ENCODE results near the gene IQCK.

The IQCK gene

DNA sequence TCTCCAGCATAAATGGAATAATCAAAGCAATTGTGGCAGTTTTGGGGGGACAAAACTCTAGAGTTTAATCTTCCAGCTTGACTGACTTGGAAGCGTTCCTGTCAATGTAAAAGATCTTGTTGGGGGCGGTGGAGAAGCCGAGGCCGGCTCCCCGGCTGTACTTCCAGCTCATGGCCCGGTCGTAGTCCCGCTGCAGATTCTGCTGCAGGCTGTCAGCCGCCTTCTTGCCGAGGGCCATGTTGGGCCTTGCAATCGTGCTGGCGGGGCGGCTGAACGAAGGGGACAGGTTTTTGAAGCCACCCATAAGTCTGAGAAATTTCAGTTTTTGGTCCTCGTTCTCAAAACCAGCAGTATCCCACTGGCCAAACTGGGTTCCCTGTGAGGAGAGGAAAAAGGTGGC is 11.2 kb upstream of the IQCK start:
- Histone ChIP-seq H3K36me3 (replicated peaks) (peaks cover 48% of the 10 kb centered on the region), H3K27me3 (replicated peaks) (no peaks in the 10 kb centered on the region), H3K4me3 (ENCODE audit: low read depth, low read length) (no peak overlapping the region), H3K27ac (no peak overlapping the region)
- in situ Hi-C loops (cut with HindIII; ENCODE audit: low pct_ligation_motif_present, low sequenced_read_pairs): no loop called here
- TF ChIP-seq, protein P1, sequence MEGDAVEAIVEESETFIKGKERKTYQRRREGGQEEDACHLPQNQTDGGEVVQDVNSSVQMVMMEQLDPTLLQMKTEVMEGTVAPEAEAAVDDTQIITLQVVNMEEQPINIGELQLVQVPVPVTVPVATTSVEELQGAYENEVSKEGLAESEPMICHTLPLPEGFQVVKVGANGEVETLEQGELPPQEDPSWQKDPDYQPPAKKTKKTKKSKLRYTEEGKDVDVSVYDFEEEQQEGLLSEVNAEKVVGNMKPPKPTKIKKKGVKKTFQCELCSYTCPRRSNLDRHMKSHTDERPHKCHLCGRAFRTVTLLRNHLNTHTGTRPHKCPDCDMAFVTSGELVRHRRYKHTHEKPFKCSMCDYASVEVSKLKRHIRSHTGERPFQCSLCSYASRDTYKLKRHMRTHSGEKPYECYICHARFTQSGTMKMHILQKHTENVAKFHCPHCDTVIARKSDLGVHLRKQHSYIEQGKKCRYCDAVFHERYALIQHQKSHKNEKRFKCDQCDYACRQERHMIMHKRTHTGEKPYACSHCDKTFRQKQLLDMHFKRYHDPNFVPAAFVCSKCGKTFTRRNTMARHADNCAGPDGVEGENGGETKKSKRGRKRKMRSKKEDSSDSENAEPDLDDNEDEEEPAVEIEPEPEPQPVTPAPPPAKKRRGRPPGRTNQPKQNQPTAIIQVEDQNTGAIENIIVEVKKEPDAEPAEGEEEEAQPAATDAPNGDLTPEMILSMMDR (IDR thresholded peaks at IDR 0.05; ENCODE audit: low read depth, low read length, missing control alignments): no peak
- no peak for DNase-seq

DNA sequence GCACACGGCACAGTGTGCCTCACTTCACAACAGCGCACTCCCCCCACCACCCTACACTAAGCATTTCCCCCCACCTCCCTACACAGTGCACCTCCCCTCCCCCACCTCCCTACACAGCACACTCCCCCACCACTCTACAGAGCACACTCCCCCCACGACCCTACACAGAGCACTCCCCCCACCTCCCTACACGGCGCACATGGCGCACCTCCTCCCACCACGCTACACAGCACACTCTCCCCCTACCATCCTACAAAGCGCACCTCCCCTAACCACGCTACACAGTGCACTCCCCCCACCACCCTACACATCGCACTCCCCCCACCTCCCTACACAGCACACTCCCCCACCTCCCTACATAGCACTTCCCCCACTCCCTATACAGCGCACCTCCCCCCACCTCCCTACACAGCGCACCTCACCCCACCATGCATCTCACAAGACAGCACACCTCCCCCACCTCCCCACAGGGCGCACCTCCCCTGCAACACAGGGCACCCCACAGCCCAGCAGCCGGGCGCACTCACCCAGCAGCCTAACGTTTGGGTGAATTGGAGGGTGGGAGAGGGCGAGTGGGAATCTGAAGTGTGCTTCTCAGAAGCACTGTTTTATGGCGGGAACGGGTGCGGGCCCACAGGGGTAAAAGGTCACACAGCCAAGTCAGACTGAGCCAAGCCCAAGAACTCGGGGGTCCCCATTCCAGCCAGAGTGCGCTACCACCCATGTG is 10.3 kb upstream of the IQCK start:
- H3K27me3 ChIP-seq (replicated peaks): no peaks in the 10 kb centered on the region
- no peak for DNase-seq
- H3K4me3 ChIP-seq (ENCODE audit: low read depth, low read length): no peak overlapping the region
- no peak overlapping the region for H3K27ac ChIP-seq
- TF ChIP-seq, protein P1 (IDR thresholded peaks at IDR 0.05; ENCODE audit: low read depth, low read length, missing control alignments): no peak
- H3K36me3 ChIP-seq (replicated peaks): peaks cover 47% of the 10 kb centered on the region
- in situ Hi-C loops (cut with HindIII; ENCODE audit: low pct_ligation_motif_present, low sequenced_read_pairs): no loop called here

DNA sequence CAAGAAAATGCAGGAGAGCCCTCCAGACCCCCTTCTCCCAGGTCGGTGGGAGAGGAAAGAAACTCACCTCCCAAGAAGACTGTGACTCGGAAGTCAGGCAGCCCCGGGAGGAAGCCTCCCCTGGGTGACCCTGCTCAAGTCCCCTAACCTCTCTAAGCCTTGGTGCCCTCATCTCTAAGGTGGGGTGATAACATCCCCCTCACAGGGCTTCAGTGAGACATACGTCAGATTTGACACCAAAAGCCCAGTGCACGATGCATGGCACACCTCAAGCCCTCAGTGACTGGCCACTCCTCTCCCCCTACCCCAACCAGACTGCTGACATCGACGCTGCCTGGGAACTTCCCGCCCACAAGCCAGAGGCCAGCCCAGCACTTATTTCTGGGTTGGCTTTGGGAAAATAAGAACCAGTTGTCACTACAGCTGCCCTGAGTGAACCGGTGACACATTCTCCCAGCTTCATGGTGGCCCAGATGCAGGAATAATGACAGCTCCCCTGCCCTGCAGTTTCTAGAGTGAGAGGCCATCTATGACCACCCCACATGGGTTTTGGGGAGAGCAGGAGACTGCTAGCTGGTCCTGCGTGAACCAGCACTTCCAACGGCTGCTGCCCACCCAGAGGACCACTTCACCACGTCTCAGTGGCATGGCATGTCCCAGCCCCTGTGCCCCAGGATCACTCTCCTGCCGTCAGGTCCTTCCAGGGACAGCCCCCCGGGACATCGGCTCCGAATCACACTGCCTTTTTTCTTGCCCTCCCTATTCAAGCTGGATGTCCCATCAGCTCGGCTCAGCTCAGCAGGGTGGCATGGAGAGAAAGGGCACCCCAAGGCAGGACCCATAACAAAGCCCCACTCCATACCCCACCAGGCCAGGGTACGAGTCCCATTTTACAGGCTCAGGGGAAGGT is 9.5 kb upstream of the IQCK start:
- TF ChIP-seq, protein P1 (IDR thresholded peaks at IDR 0.05; ENCODE audit: low read depth, low read length, missing control alignments): no peak
- no peak for DNase-seq
- Histone ChIP-seq H3K27me3 (replicated peaks) (no peaks in the 10 kb centered on the region), H3K36me3 (replicated peaks) (peaks cover 45% of the 10 kb centered on the region), H3K4me3 (ENCODE audit: low read depth, low read length) (no peak overlapping the region), H3K27ac (no peak overlapping the region)
- in situ Hi-C loops (cut with HindIII; ENCODE audit: low pct_ligation_motif_present, low sequenced_read_pairs): no loop called here

DNA sequence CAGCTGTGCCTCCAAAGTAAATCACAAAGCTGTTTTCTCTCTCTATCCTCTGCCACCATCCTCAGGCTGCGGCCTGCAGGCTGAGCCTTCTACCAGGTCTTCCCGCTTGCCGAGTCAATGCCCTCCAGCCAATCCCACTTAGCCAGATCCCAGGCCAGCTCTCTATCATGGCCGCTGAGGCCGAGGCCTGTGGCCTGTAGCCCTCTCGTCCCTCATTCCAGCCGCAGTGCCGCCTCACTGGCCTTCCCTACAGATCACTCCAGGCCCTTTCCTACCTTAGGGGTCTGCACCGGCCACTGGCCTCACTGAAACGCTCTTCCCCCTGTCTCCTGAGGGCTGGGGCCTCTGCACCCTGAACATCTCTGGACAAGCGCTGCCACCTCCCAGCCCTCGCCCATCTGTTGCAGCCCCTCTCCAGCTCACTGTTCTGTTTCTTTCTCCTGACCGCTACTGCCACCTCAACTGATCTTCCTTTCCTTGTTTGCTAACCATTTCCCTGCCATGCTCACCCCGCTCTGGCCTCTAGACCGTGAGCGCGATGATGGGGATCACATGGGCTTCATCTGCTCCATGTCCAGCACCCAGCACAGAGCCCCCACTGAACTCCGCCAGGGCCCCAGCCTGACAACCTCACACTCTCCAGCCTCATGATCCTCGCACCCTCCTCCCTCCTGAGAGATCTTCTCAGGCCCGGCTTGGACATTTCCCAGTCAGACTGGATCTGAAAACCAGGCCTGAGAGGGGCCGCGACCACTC is 8.5 kb upstream of the IQCK start:
- no peak overlapping the region for H3K4me3 ChIP-seq (ENCODE audit: low read depth, low read length)
- no peaks in the 10 kb centered on the region for H3K27me3 ChIP-seq (replicated peaks)
- no peak for DNase-seq
- H3K27ac ChIP-seq: no peak overlapping the region
- peaks cover 41% of the 10 kb centered on the region for H3K36me3 ChIP-seq (replicated peaks)
- TF ChIP-seq, protein P1 (IDR thresholded peaks at IDR 0.05; ENCODE audit: low read depth, low read length, missing control alignments): no peak
- in situ Hi-C loops (cut with HindIII; ENCODE audit: low pct_ligation_motif_present, low sequenced_read_pairs): no loop called here

DNA sequence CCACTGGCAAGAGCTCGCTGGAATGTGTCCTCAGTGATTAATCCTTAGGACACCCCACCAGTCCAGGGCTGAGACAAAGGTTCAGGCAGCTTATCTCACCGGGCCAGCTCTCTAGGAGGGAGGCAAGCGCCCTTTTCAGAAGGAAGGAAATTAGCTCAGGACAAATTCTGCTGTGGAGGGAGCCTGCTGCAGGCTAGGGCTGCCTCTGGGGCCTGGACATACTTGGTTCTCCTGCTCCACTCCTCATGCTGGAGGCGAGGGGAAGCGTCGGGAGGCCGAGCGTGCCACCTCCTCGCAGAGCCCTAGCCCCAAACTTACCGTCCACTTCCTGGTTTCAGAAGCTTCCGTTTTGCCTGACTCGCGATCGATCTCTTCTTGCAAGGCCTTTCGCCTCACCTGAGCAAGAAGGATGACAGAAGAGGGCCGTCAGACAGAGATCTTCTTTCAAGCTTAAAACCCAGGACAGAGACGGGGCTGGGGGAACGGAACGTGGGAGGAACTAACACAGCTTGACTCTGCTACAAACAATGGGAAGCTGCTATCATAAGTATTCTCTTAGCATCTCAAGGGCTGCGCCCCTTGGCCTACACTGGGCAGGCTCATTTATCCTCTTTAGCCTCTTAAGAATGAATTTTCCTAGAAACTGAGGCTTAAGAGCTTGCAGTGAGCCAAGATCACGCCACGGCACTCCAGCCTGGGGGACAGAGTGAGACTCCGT is 7.7 kb upstream of the IQCK start:
- in situ Hi-C loops (cut with HindIII; ENCODE audit: low pct_ligation_motif_present, low sequenced_read_pairs): no loop called here
- TF ChIP-seq, protein P1 (IDR thresholded peaks at IDR 0.05; ENCODE audit: low read depth, low read length, missing control alignments): no peak
- DNase-seq: no peak
- no peaks in the 10 kb centered on the region for H3K27me3 ChIP-seq (replicated peaks)
- H3K36me3 ChIP-seq (replicated peaks): peaks cover 38% of the 10 kb centered on the region
- no peak overlapping the region for H3K4me3 ChIP-seq (ENCODE audit: low read depth, low read length)
- H3K27ac ChIP-seq: no peak overlapping the region
